HepG2 (cell line): ENCODE data around the gene THY1. TPM values are rescaled to one million over a fixed set of nuclear protein-coding genes. Genes with fewer than 3 reads are reported as not detected.

Source experiments
- ATAC-seq: fragments of 200-7000 bp; cut with Tn5 transposase; 3 replicates; pipeline ENCODE4 v1.9.1; 2020; ENCODE audit warnings: mild to moderate bottlenecking, moderate library complexity
- BruUV-seq: library from RNA; stranded (reverse); fragments of 400-500 nt; replicated peaks from 2 replicates; lab custom pipeline; 2021; lab: Mats Ljungman, UMichigan
- CTCF ChIA-PET: fragments of 300-600 bp; formaldehyde crosslinking; extraction: SDS; loops from one replicate; lab custom pipeline; 2021; ENCODE audit warnings: low total read pairs, inconsistent platforms, low intra/inter-chr PET ratio; lab: Yijun Ruan, JAX
- POLR2A ChIA-PET: fragments of 350-600 bp; sonication (Branson Sonifier 250); formaldehyde crosslinking; loops from one replicate; lab custom pipeline; 2020; ENCODE audit warnings: antibody characterized with exemption, inconsistent platforms; lab: Yijun Ruan, JAX
- DNase-seq: peaks from one replicate; pipeline ENCODE4 v3.0.0-alpha.2; 2015; ENCODE audit warnings: low spot score
- FAIRE-seq: peaks from 3 replicates; lab custom pipeline; 2011; peaks lifted over from hg19 to GRCh38; lab: Jason Lieb, UNC
- H2AFZ ChIP-seq: one replicate; pipeline ENCODE4 v1.6.1; 2011; ENCODE audit warnings: low read length, inconsistent platforms
- H3K27ac ChIP-seq: fragments of 300-600 bp; 3 replicates; pipeline ENCODE4 v1.8.0; 2011; ENCODE audit warnings: mixed run types, mild to moderate bottlenecking, mixed read lengths, low read length, inconsistent platforms; ENCODE audit not compliant: insufficient read depth; ENCODE audit errors: extremely low read length
- H3K27me3 ChIP-seq, 2 experiments: fragments of 200-600 bp in 1 of 2; 2 replicates in 1 of 2; 3 replicates in 1 of 2; pipeline versions ENCODE4 v1.6.0 to v1.8.0; 2011; ENCODE audit warnings: low read length in 2 of 2, mild to moderate bottlenecking in 2 of 2, moderate library complexity in 2 of 2, inconsistent platforms in 1 of 2; ENCODE audit not compliant: insufficient read depth in 2 of 2, control insufficient read depth in 1 of 2
- H3K36me3 ChIP-seq, 2 experiments: fragments of 200-600 bp in 1 of 2; replicated peaks in 1 of 2; 2 replicates in 1 of 2; 3 replicates in 1 of 2; pipeline versions ENCODE4 v1.5.1 to v1.8.0; 2011; ENCODE audit warnings: low read length in 2 of 2, inconsistent platforms in 1 of 2; ENCODE audit not compliant: insufficient read depth in 2 of 2, control insufficient read depth in 1 of 2
- H3K4me1 ChIP-seq: 2 replicates; pipeline ENCODE4 v1.5.1; 2012; ENCODE audit warnings: low read length, inconsistent platforms; ENCODE audit not compliant: insufficient read depth
- H3K4me2 ChIP-seq: 2 replicates; pipeline ENCODE4 v1.6.0; 2011; ENCODE audit warnings: low read depth, low read length, inconsistent platforms
- H3K4me3 ChIP-seq, 3 experiments: fragments of 200-600 bp in 1 of 3; sonication (generic), shearing (Covaris generic) in 1 of 3; replicated peaks in 1 of 3; 2 replicates each; pipeline ENCODE4 v1.5.1; 2011 to 2016; ENCODE audit warnings: low read length in 3 of 3, inconsistent platforms in 2 of 3, low read depth in 2 of 3, mild to moderate bottlenecking in 2 of 3, control low read depth in 1 of 3, mixed read lengths in 1 of 3; ENCODE audit not compliant: insufficient read depth in 1 of 3
- H3K79me2 ChIP-seq: one replicate; pipeline ENCODE4 v1.6.1; 2011; ENCODE audit warnings: low read length, inconsistent platforms; ENCODE audit not compliant: insufficient read depth
- H3K9ac ChIP-seq: 2 replicates; pipeline ENCODE4 v1.6.0; 2011; ENCODE audit warnings: mild to moderate bottlenecking, low read depth, low read length, inconsistent platforms; ENCODE audit not compliant: insufficient read depth
- H3K9me3 ChIP-seq: 2 replicates; pipeline ENCODE4 v1.5.1; 2012; ENCODE audit warnings: mild to moderate bottlenecking, low read length
- H4K20me1 ChIP-seq: 2 replicates; pipeline ENCODE4 v1.6.0; 2011; ENCODE audit warnings: inconsistent platforms, mild to moderate bottlenecking, low read length, moderate library complexity; ENCODE audit not compliant: insufficient read depth
- IRF2 ChIP-seq: IDR thresholded peaks from 2 replicates; pipeline ENCODE4 v1.6.1; 2018; ENCODE audit warnings: missing genetic modification reagents, missing compliant biosample characterization
- REXO4 ChIP-seq: sonication (generic); formaldehyde crosslinking; IDR thresholded peaks from 2 replicates; pipeline ENCODE4 v1.8.0; 2022; ENCODE audit warnings: missing genetic modification reagents, mild to moderate bottlenecking, borderline replicate concordance
- ZNF407 ChIP-seq: sonication (generic); formaldehyde crosslinking; IDR thresholded peaks from one replicate; pipeline ENCODE4 v1.5.1; 2020; ENCODE audit warnings: mild to moderate bottlenecking, missing genetic modification reagents; ENCODE audit errors: not compliant biosample characterization
- WGBS: methylation state at CpG from one replicate; pipeline ENCODE4 v1.1.6; 2017; ENCODE audit warnings: low lambda C conversion rate; 5-methylcytosine and 5-hydroxymethylcytosine counted together
- in situ Hi-C: cut with HindIII; loops from 2 replicates; pipeline ENCODE4 v1.10.0; 2017; ENCODE audit warnings: low pct_unique_long_range_greater_than_20kb; ENCODE audit not compliant: extremely low pct_ligation_motif_present
- intact Hi-C: fragments of 100-400 bp; cut with micrococcal nuclease; formaldehyde crosslinking; loops from one replicate; pipeline ENCODE4 v1.10.0; 2022; ENCODE audit not compliant: unreplicated experiment
- polyA plus RNA-seq, 8 experiments: library from polyadenylated mRNA; depleted of rRNA in 3 of 8; stranded (reverse) in 7 of 8; unstranded in 1 of 8; fragments of >200 nt; fragmentation: Illumina TruSeq in 4 of 8; extraction: Trizol in 4 of 8; gene quantifications; 2 replicates each; pipeline versions ENCODE4 v1.2.1 to v1.2.3, GENCODE V29; 2011 to 2016; ENCODE audit warnings: low read depth in 4 of 8, missing spikeins in 1 of 8, mixed read lengths in 1 of 8; ENCODE audit not compliant: insufficient read depth in 1 of 8
- total RNA-seq, 5 experiments: library from RNA; depleted of rRNA; stranded (reverse); fragments of >200 nt; fragmentation: Illumina TruSeq; extraction: Trizol; gene quantifications; 2 replicates each; pipeline ENCODE4 v1.2.3, GENCODE V29; 2016; ENCODE audit warnings: low read depth in 1 of 5

THY1 gene
- total and polyA plus RNA-seq, 2 of the 13 experiments (the other 11 are each of a cell fraction or from before 2014, with no cell fraction given) = not detected

GRCh38 chr11:119404872-119405271 is 18.1 kb downstream of the THY1 start:
- 89% methylated on average over 2 of the region's 2 CpGs for WGBS
- intact Hi-C loops = no loop called here
- Histone ChIP-seq H3K9me3 (peaks cover 10% of the 10 kb centered on the region), H3K36me3 (no peaks in the 10 kb centered on the region), H3K79me2 (no peaks in the 10 kb centered on the region), H3K4me1 (peaks cover 9% of the 10 kb centered on the region), H3K4me3 (no peak overlapping the region), H3K27me3 (no peaks in the 10 kb centered on the region), H2AFZ (no peak overlapping the region), H4K20me1 (no peaks in the 10 kb centered on the region), H3K9ac (no peak overlapping the region), H3K27ac (no peak overlapping the region), H3K4me2 (no peak overlapping the region)
- POLR2A ChIA-PET = interaction anchor here (0.6 kb wide), 1 partner anchor 320 kb away, joined by 3 read pairs; no protein-coding TSS in a partner anchor
- no TSS peak for BruUV-seq
- in situ Hi-C loops = no loop called here
- FAIRE-seq = no peak
- DNase-seq = no peak
- CTCF ChIA-PET = no interaction called here
- TF ChIP-seq IRF2 (CRISPR knock-in tag) = no peak
- TF ChIP-seq REXO4 (CRISPR knock-in tag) = no peak
- TF ChIP-seq ZNF407 (CRISPR knock-in tag) = no peak
- no peak for ATAC-seq
